CD14-positive monocyte (primary cell): ENCODE measurements around the gene CMTM8. TPM values are rescaled to one million over a fixed set of nuclear protein-coding genes. Genes with fewer than 3 reads are reported as not detected.

Experiments
- DNase-seq, 3 donors: peaks; one replicate each; pipeline ENCODE4 v3.0.0-alpha.2; 2011 to 2022
- H2AFZ ChIP-seq: 2 replicates; pipeline ENCODE4 v1.6.0; 2012; ENCODE audit warnings: mild to moderate bottlenecking, low read depth, low read length, inconsistent platforms; ENCODE audit not compliant: insufficient read depth, poor library complexity, severe bottlenecking
- H3K27ac ChIP-seq, 2 donors: 1 replicate in 1 of 2; 2 replicates in 1 of 2; pipeline ENCODE4 v1.5.1; 2012 to 2013; ENCODE audit warnings: low read length in 2 of 2, control low read depth in 1 of 2, inconsistent platforms in 1 of 2, low read depth in 1 of 2, mild to moderate bottlenecking in 1 of 2
- H3K27me3 ChIP-seq, 2 donors: one replicate each; pipeline versions ENCODE4 v1.6.0 to v1.6.1; 2011 to 2013; ENCODE audit warnings: low read length in 2 of 2; ENCODE audit not compliant: control insufficient read depth in 2 of 2, insufficient read depth in 2 of 2
- H3K36me3 ChIP-seq, 2 donors: replicated peaks in 1 of 2; 1 replicate in 1 of 2; 2 replicates in 1 of 2; pipeline versions ENCODE4 v1.5.1 to v1.6.1; 2012 to 2013; ENCODE audit warnings: low read length in 2 of 2, control low read depth in 1 of 2, inconsistent platforms in 1 of 2, mild to moderate bottlenecking in 1 of 2; ENCODE audit not compliant: insufficient read depth in 2 of 2, control insufficient read depth in 1 of 2
- H3K4me1 ChIP-seq, 2 donors: 1 replicate in 1 of 2; 2 replicates in 1 of 2; pipeline versions ENCODE4 v1.5.1 to v1.6.1; 2012 to 2013; ENCODE audit warnings: low read length in 2 of 2, control low read depth in 1 of 2, inconsistent platforms in 1 of 2, mild to moderate bottlenecking in 1 of 2, moderate library complexity in 1 of 2; ENCODE audit not compliant: insufficient read depth in 2 of 2, control insufficient read depth in 1 of 2
- H3K4me2 ChIP-seq: replicated peaks from 2 replicates; pipeline ENCODE3; 2012; ENCODE audit warnings: low read length, moderate library complexity, mild to moderate bottlenecking; ENCODE audit not compliant: poor library complexity, severe bottlenecking; ENCODE audit errors: extremely low read depth
- H3K4me3 ChIP-seq, 3 experiments: fragments of 200-600 bp in 1 of 3; sonication (generic) in 1 of 3; replicated peaks in 1 of 3; 1 replicate in 2 of 3; 2 replicates in 1 of 3; pipeline ENCODE4 v1.5.1; 2011 to 2013; ENCODE audit warnings: low read length in 3 of 3, mild to moderate bottlenecking in 3 of 3, control low read depth in 2 of 3, low read depth in 2 of 3, inconsistent platforms in 1 of 3, moderate library complexity in 1 of 3
- H3K79me2 ChIP-seq: 2 replicates; pipeline ENCODE4 v1.6.0; 2012; ENCODE audit warnings: mild to moderate bottlenecking, control low read depth, inconsistent platforms, low read length, moderate library complexity; ENCODE audit not compliant: insufficient read depth
- H3K9ac ChIP-seq: 2 replicates; pipeline ENCODE4 v1.6.0; 2017; ENCODE audit warnings: low read length, mild to moderate bottlenecking; ENCODE audit not compliant: insufficient read depth, poor library complexity, severe bottlenecking
- H3K9me3 ChIP-seq, 2 donors: replicated peaks in 1 of 2; 1 replicate in 1 of 2; 2 replicates in 1 of 2; pipeline versions ENCODE4 v1.5.1 to v1.6.1; 2012 to 2013; ENCODE audit warnings: low read length in 2 of 2, control low read depth in 1 of 2; ENCODE audit not compliant: control insufficient read depth in 1 of 2, insufficient read depth in 1 of 2
- H4K20me1 ChIP-seq: 2 replicates; pipeline ENCODE4 v1.6.0; 2012; ENCODE audit warnings: mild to moderate bottlenecking, low read length, control low read depth, moderate library complexity; ENCODE audit not compliant: insufficient read depth
- H3K27ac Mint-ChIP-seq, 7 donors: one replicate each; pipeline ENCODE4 v1.8.0; 2020; ENCODE audit warnings: mild to moderate bottlenecking in 7 of 7, mixed read lengths in 7 of 7, moderate library complexity in 6 of 7, inconsistent platforms in 2 of 7
- H3K27me3 Mint-ChIP-seq, 3 donors: one replicate each; pipeline ENCODE4 v1.8.0; 2021 to 2022; ENCODE audit warnings: low read depth in 3 of 3, mild to moderate bottlenecking in 3 of 3, mixed read lengths in 3 of 3, moderate library complexity in 3 of 3, inconsistent platforms in 1 of 3
- H3K36me3 Mint-ChIP-seq, 2 donors: one replicate each; pipeline ENCODE4 v1.8.0; 2020; ENCODE audit warnings: mixed read lengths in 2 of 2, inconsistent platforms in 1 of 2, mild to moderate bottlenecking in 1 of 2
- H3K4me1 Mint-ChIP-seq: one replicate; pipeline ENCODE4 v1.8.0; 2020; ENCODE audit warnings: mild to moderate bottlenecking, mixed read lengths
- H3K4me3 Mint-ChIP-seq, 2 donors: one replicate each; pipeline ENCODE4 v1.8.0; 2020; ENCODE audit warnings: mild to moderate bottlenecking in 2 of 2, mixed read lengths in 2 of 2, moderate library complexity in 1 of 2
- H3K9me3 Mint-ChIP-seq, 7 donors: one replicate each; pipeline ENCODE4 v1.8.0; 2020 to 2022; ENCODE audit warnings: mixed read lengths in 7 of 7, mild to moderate bottlenecking in 6 of 7, moderate library complexity in 6 of 7, inconsistent platforms in 2 of 7
- WGBS: methylation state at CpG from one replicate; pipeline ENCODE4 v1.1.5; 2013; ENCODE audit warnings: missing lambda C conversion rate; ENCODE audit not compliant: insufficient coverage; 5-methylcytosine and 5-hydroxymethylcytosine counted together
- intact Hi-C, 2 donors: fragments of 100-400 bp; cut with micrococcal nuclease; formaldehyde crosslinking; loops; one replicate each; pipeline versions ENCODE4 v1.15.0 to v1.15.1; 2023
- polyA plus RNA-seq, 3 donors: library from polyadenylated mRNA; depleted of rRNA in 1 of 3; unstranded in 2 of 3; stranded (reverse) in 1 of 3; fragments of 300-500 nt in 2 of 3; fragments of >200 nt in 1 of 3; fragmentation: Illumina TruSeq in 2 of 3; gene quantifications; 1 replicate in 2 of 3; 2 replicates in 1 of 3; pipeline ENCODE4 v1.2.3, GENCODE V29; 2012 to 2021
- TF ChIP-seq, protein P1 (sequence below): fragments of 200-600 bp; IDR thresholded peaks from one replicate; pipeline ENCODE4 v1.8.0; 2022; ENCODE audit warnings: antibody characterized with exemption, mild to moderate bottlenecking

CMTM8 gene
- polyA plus RNA-seq, 3 donors = 0.46 to 2.5 (median 0.94) TPM

DNA sequence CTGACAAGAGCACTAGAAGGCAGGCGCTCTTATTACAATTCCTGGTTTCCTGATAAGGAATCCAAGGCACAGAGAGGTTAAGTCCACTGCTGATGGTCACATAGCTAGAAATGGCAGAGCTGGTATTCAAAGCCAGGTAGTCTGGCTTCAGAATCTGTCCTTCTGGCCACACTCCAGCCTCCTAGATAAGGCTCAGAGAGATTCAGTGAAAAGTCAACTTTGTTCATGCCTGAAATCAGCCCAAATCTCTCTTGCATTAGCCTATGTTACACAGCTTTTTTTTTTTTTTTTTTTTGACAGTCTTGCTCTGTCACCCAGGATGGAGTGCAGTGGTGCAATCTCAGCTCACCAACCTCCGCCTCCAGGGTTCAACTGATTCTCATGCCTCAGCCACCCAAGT is 21.1 kb upstream of the CMTM8 start:
- WGBS = 83% methylated on average over 1 of the region's 2 CpGs
- H3K9me3 Mint-ChIP-seq = peaks cover 2 to 12% (median 7%) of the 10 kb centered on the region in 7 donors
- Histone ChIP-seq H3K9me3 (peaks cover 7% of the 10 kb centered on the region in 2 donors), H2AFZ (no peak overlapping the region), H3K9ac (no peak overlapping the region), H4K20me1 (no peaks in the 10 kb centered on the region), H3K4me3 (no peak overlapping the region), H3K4me2 (no peak overlapping the region), H3K27ac (no peak overlapping the region), H3K79me2 (no peaks in the 10 kb centered on the region), H3K36me3 (no peaks in the 10 kb centered on the region), H3K4me1 (no peaks in the 10 kb centered on the region), H3K27me3 (no peaks in the 10 kb centered on the region)
- H3K36me3 Mint-ChIP-seq = no peaks in the 10 kb centered on the region
- TF ChIP-seq, protein P1, sequence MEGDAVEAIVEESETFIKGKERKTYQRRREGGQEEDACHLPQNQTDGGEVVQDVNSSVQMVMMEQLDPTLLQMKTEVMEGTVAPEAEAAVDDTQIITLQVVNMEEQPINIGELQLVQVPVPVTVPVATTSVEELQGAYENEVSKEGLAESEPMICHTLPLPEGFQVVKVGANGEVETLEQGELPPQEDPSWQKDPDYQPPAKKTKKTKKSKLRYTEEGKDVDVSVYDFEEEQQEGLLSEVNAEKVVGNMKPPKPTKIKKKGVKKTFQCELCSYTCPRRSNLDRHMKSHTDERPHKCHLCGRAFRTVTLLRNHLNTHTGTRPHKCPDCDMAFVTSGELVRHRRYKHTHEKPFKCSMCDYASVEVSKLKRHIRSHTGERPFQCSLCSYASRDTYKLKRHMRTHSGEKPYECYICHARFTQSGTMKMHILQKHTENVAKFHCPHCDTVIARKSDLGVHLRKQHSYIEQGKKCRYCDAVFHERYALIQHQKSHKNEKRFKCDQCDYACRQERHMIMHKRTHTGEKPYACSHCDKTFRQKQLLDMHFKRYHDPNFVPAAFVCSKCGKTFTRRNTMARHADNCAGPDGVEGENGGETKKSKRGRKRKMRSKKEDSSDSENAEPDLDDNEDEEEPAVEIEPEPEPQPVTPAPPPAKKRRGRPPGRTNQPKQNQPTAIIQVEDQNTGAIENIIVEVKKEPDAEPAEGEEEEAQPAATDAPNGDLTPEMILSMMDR = no peak
- no peak overlapping the region for H3K4me3 Mint-ChIP-seq
- no peaks in the 10 kb centered on the region for H3K4me1 Mint-ChIP-seq
- DNase-seq = no peak
- H3K27me3 Mint-ChIP-seq = no peaks in the 10 kb centered on the region
- intact Hi-C loops = no loop called here
- no peak overlapping the region for H3K27ac Mint-ChIP-seq

DNA sequence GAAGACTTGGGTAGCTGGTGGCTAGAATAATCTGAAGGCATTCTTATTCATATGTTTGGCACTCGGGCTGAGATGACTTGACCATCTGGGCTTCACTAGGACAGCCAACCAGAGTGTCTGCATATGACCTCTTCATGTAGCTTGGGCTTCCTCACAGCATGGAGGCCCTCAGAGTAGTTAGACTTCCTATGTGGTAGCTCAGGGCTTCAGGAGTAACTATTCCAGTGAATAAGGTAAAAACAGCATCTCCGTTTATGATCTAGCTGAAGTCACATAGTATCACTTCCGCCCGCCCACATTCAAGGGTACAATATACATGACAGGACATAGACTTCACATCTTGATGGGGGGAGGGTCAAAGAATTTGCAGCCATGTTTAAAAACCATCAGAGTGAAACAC is 18.9 kb upstream of the CMTM8 start:
- Histone ChIP-seq H4K20me1 (no peaks in the 10 kb centered on the region), H3K27ac (no peak overlapping the region), H3K9me3 (peaks cover 7% of the 10 kb centered on the region in 2 donors), H3K36me3 (no peaks in the 10 kb centered on the region), H3K4me2 (no peak overlapping the region), H2AFZ (no peak overlapping the region), H3K79me2 (no peaks in the 10 kb centered on the region), H3K27me3 (no peaks in the 10 kb centered on the region), H3K4me1 (no peaks in the 10 kb centered on the region), H3K4me3 (no peak overlapping the region), H3K9ac (no peak overlapping the region)
- intact Hi-C loops = no loop called here
- Mint-ChIP-seq H3K36me3 (no peaks in the 10 kb centered on the region), H3K27ac (no peak overlapping the region), H3K4me1 (no peaks in the 10 kb centered on the region), H3K27me3 (peaks cover 0 to 4% (median 3%) of the 10 kb centered on the region in 3 donors), H3K4me3 (no peak overlapping the region), H3K9me3 (peaks cover 2 to 12% (median 7%) of the 10 kb centered on the region in 7 donors)
- WGBS = 89% methylated on average over 1 of the region's 4 CpGs
- DNase-seq = no peak
- TF ChIP-seq, protein P1 = no peak
